HG03521 (cell line): ENCODE results near the gene PICK1.

ENCODE experiments used
- ATAC-seq: cut with Tn5 transposase; IDR thresholded peaks from one replicate; pipeline ENCODE4 v1.9.1; 2021; ENCODE audit warnings: mild to moderate bottlenecking, moderate library complexity; ENCODE audit not compliant: unreplicated experiment

Gene PICK1

DNA sequence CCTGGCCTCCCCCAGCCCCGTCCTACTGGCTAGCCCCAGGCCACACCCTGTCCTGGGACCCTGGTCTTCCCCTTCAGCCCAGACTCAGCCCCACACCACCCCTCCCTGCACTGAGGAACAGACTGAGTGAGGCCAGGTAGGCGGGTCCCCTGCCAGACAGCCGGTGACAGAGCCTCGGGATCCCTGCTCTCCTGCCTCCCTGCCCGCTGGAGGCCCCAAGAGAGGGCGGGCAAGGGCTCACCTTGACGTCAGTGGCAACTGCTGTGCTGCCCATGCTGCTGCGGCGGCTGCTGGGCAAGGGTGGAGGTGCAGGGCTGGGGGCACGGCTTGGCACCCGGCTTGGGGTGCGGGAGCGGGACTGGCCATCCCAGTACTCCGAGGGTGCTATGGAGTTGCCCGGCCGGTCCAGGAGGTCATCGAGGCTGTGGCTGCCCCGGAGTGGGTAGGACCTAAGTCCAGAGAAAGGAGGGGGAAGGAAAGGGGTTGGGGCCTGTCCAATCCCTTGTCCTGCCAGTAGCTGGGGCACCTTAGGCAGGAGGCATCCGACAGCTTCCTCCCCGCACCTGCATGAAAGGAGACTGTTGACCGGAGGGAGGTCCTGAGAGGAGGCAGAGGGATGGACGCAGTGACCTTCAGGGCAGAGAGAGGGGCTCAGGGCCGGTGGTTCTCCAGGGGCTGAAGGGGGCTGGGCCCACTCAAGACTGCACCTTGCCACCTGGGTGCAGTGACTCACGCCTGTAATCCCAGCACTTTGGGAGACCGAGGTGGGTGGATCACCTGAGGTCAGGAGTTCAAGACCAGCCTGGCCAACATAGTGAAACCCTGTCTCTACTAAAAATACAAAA, 29.0 kb downstream of the PICK1 start:
- ATAC-seq, result no peak

DNA sequence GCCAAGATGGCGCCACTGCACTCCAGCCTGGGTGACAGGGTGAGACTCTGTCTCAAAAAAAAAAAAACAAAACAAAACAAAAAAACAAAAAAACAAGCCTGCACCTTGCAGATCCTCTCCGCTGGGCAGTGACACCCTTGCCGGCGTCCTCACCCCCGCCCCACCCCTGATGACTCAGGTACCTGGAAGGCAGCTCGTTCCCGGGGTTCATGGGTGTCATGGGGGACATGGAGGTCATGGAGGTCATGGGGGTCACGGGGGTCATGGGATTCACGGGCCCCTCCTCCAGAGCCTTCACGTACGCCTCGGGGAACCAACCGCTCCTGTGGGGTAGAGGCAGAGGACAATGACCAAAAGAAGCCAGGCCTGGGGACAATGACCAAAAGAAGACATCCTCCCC, 29.7 kb downstream of the PICK1 start:
- ATAC-seq, result no peak

DNA sequence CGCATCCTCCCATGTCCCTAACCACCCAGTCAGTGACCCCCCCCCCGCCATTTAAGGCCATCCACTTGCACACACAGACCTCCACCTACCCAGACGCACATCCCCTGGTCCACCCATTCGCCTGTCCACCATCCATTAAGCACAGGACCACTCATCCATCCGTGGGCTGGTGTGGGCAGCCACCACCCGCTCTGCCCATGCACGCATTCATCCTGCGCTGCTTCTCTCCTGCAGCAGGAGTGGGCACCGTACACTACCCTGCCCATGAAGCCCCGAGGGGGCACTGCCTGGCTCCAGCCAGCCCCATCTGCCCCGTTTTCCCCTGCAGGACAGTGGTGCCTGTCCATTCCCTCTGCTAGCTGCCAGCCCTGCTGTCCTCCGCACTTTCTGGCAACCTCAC, 30.7 kb downstream of the PICK1 start:
- no peak for ATAC-seq

DNA sequence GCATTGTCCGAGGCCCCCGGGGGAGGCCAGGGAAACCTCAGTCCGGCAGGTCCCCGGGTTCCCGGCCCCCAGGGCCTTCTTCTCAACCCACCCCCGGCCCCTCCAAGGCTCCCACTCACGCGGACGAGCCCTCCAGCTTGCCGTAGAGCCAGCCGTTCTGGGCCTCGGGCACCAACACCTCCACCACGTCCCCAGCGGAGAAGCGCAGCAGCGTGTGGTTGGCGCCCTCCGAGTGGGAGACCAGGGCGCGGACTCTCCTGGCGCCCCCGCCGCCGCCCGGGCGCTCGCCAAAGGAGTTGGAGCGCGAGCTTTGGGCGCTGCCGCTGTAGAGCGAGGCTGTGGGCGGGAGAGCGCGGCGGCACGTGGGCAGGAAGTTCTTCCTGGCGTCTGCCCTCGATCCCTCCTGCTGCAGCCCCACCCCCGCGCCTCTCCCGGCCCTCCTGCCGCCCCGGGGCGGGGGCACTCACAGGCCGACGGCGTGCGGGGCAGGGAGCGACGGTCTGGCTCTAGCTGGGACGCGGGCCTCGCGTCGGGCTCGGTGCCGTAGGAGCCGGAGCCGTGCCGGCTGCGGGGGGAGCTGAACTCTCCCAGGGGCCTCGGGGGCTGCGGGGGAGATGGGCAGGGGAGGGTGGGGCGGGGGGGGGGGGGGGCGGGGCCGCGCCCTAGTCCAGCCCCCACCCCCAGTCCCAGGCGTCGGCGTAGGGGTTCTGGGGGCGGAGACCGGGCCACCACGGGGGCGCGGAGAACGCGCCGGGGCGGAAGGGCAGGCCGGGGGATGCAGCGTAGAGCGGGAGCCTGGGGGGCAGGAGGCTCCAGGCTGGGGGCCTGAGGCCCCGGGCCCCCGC, 31.6 kb downstream of the PICK1 start:
- no peak for ATAC-seq

GRCh38 chr22:38089474-38089851, 32.3 kb downstream of the PICK1 start:
- ATAC-seq, result no peak

- ATAC-seq, result no peak
Observed at GRCh38 chr22:38097058-38097457, 39.9 kb downstream of the PICK1 start.

DNA sequence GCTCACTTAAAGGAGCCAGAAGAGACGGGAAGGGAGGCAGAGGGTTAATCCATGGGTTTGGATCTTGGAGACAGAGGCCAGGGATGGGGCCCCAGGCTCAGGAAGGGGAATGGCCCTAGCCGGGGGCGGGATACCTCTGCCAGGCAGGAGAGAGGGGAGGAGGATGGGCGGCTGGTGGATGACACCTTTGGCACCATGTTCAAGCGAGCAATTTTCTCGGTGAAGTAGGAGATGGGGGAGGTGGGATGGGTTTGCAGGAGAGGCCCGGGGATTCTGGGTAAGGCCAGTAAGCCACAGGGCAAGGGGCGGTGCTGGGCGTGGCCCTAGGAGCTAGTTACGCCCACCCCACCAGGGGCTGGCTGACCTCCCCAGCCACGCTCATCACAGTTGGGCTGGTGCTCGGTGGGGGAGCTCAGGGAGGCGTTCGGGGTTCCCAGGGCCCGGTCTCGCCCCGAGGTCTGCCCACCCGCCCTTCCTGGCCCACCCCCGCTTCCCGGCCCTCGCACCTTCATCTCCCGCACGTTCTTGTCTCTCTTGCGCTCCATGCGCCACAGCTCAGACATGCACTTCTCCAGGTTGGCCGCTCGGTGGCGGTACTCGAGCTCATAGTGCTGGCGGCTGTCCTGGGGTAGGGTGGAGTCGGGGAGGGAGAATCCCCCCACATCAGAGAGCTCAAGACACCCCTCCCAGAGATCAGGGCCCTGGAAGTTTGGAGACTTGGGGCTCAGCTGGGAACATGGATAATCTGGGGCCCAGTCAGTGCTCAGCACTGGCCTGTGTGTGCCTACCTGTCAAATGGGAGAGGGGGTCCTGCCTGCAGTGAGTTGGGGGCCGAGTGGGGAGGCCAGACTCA, 40.6 kb downstream of the PICK1 start:
- no peak for ATAC-seq

GRCh38 chr22:38098410-38099249, 41.4 kb downstream of the PICK1 start:
- no peak for ATAC-seq

GRCh38 chr22:38103641-38104040, 46.4 kb downstream of the PICK1 start:
- ATAC-seq, result no peak

DNA sequence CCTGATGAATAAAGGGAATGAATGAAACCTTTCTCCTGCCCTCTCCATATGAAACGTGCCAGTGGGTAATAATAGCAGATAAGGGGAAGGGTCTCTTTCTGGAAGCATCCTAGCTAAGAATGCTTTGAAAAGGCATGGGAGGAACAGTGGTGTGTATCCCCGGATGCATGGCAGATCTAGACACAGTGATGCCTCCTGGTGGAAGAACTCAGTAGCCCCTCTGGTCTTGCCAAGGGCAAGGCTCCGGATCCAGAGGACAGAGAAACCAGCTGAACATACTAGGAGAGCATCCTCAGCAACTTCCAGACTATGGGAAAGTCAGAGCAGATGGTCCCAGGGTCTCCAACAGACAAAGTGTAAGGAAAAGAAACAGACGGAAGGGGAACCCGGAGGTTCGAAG, 46.9 kb downstream of the PICK1 start:
- ATAC-seq, result no peak

DNA sequence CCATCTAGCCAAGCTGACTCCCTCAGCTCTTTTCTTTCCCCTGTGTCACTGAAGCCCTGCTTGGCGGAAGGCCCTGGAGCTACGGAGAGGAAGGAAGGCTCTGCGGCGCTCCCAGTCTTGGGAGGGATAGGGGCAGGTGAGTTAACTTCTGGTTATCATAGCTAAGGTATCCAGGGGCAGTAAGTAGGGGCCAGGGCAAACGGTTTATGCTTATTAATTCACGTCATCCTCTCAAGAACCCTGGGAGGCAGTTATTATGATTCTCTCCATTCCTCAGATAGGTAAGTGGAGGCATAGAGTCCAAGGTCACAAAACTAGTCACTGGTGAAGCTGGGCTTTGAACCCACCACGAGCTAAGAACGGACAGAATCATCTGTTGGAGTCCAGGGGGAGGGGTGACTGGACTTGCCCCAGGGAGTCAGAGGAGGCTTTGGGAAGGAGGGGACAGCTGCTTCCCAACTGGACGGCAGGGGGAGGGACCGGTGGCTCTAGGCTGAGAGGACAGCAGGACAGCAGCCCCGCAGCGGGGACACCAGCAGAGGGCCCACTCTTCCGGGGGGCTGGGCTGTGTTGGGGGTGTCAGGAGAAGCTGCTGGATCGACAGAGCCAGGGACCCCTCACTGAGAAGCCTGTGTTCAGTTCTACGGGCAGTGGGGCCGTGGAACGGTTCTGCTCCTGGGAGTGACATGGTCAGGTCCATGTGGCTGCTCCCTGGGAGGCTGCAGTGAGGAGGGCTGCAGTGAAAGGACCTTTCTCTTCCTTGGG, 49.8 kb downstream of the PICK1 start:
- no peak for ATAC-seq

DNA sequence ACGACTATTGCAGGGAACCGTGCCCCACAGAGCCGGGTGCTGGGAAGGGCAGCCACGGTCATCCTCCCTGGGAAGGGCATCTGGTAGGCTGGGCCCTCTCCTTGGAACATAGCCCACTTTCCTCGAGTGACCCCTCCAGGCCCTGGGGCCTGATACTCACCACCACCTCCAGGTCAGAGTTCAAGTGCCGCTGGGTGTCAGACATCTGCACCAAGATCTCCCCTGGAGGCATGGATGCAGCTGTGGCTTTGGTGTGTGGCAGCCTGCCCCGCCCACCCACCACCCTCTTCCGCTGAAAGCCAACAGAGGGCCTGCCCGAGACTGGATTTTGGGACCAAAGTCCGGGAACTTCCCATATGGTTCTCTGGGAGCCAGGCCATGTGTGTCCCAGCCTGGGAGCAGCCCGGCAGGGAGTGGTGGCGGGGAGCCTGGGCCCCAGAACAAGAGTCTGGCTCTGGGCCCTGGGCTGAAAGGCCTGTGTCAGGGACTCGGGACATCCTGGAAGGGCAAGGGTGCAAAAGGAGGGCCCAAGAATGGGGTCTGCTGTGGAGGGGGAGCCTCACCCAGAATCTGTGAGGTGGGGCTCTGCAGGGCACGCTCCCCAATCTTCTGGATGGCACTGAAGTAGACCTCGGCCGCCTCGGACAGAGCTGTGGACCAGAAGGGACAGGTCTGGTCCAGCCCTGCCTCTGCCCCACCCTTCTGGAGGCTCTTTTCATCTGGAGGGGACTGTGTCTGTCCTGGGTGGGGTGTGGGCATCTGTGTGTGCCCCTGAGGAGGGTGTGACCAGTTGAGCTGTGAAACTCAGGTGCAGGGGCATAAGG, 50.7 kb downstream of the PICK1 start:
- no peak for ATAC-seq

DNA sequence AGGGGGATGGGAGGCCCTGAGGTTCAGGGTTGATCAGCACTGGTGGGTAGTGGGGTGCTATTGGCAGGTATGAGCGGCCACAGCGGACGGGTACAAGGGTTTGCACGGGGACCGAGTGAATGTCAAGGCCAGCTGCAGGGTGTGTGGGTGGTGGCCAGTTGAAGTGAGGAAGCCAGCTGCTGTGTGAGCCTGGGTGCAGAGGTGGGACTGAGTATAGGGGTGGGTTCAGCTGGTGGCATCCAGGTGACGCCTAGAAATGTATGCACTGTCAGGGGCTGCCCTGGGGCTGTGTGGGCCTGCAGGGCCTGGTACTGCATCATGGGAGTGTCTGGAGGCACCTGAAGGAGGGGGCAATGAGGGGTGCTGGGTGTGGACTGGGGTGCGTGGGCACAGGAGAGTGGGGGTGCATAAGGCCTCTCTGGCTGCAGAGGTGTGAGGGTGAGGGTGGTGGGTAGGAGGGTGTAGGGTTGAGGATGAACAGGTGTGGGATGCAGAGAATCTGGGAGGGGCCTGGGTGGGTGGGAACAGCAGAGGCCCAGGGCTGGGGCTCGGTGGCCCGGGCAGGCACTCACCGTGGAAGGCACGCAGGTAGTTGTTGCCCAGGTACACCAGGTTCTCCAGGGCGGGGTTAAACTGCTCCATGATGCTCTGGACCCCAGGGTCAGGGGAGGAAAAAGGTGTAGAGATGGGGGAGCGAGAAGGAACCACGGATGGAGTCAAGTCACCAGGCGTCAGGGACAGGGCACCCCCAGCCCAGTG, 51.5 kb downstream of the PICK1 start:
- ATAC-seq, result no peak

GRCh38 chr22:38109371-38110001, 52.3 kb downstream of the PICK1 start:
- no peak for ATAC-seq

DNA sequence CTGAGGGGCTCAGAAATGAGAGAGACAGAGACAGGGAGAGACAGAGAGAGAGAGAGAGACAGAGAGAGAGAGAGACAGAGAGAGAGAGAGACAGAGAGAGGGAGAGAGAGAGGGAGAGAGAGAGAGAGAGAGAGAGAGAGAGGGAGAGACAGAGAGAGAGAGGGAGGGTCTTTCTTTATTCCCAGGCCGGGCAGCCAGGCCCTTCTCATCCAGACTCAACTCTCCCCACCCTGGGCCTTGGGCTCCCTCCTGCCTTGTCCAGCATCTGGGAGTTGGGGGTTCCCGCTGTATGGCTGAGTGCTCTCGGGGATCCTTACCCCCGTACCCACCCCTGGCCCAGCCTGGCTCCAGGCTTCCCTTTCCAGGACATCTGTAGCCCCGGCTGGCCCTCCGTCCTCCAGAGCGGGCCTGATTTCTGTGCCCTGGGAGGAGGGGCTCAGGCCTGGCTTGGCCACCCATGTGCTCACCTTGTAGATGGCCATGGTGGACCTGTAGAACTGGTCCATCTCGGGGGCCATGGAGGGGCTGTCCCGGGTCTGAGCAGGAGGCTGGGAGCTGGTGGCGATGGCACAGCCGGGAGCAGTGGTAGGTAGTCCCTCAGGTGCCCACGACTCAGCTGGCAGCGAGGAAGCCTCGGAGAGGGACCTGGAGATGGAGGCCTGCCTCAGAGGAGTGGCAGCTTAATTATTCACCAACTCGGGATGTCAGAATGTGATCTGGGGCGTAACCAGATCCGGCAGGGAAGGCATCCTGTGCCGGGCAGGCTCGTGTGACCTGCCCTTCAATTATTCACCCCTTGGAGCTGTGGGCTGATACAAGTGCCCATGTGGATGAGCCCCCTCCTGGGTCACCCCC, 53.0 kb downstream of the PICK1 start, which contains the start of gene BAIAP2L2:
Gene BAIAP2L2, minus strand, starts transcription at position 677 of the 855 bp plus-strand sequence. Its CDS starts 159 bp downstream, at position 518.
- no peak for ATAC-seq
